DOHH2 (cell line): ENCODE measurements around the gene MRPL43.

Experiments
- CTCF ChIP-seq: fragments of 200-600 bp; sonication (generic); IDR thresholded peaks from one replicate; pipeline ENCODE4 v1.5.1; 2014; ENCODE audit warnings: antibody characterized with exemption, mild to moderate bottlenecking, low read depth, low read length; ENCODE audit not compliant: poor library complexity, severe bottlenecking
- EZH2phosphoT487 ChIP-seq: fragments of 200-600 bp; sonication (generic); IDR thresholded peaks from 2 replicates; pipeline ENCODE4 v1.6.1; 2017; ENCODE audit warnings: borderline replicate concordance, mild to moderate bottlenecking, antibody characterized with exemption, low read length, moderate library complexity, mixed read lengths

- TF ChIP-seq CTCF (no peak), EZH2phosphoT487 (no peak)
Observed at GRCh38 chr10:100943508-100943907, 43.8 kb downstream of the MRPL43 start.
